ENCODE measurements around the gene PAPOLG.

DNA sequence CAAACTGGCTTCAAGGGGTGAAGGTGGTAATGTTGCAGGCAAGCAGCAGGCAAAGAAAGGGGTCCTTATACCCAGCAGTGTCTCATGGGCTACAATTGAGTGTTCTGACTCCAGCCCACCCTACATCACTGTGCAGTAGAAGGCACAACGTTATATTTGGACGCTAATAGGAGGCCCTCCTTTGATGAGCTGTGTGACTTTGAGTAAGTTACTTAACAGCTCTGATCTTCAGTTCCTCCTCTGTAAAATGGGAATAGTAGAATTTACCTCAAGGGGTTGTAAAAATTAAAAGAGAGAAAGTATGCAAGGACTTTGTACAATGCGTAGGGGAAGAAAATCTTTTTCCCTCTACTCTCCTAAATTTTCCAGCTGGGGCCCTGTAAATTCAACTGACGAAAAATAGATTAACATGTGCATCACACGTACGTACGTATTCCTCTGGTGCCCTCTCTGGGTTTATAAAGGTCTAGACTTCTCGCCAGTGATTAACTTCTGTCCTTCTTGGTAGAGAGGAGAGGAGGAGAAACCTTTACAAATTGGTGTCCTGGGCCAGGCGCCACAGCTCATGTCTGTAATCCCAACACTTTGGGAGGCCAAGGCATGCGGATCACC is 67.7 kb downstream of the PAPOLG start:
- TF ChIP-seq, protein P1, sequence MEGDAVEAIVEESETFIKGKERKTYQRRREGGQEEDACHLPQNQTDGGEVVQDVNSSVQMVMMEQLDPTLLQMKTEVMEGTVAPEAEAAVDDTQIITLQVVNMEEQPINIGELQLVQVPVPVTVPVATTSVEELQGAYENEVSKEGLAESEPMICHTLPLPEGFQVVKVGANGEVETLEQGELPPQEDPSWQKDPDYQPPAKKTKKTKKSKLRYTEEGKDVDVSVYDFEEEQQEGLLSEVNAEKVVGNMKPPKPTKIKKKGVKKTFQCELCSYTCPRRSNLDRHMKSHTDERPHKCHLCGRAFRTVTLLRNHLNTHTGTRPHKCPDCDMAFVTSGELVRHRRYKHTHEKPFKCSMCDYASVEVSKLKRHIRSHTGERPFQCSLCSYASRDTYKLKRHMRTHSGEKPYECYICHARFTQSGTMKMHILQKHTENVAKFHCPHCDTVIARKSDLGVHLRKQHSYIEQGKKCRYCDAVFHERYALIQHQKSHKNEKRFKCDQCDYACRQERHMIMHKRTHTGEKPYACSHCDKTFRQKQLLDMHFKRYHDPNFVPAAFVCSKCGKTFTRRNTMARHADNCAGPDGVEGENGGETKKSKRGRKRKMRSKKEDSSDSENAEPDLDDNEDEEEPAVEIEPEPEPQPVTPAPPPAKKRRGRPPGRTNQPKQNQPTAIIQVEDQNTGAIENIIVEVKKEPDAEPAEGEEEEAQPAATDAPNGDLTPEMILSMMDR (IDR thresholded peaks at IDR 0.05; ENCODE audit: insufficient read depth, low read depth, low read length) = no peak
- TF ChIP-seq EZH2 (IDR thresholded peaks at IDR 0.05; ENCODE audit: insufficient read depth, low read length) = no peak

All from astrocyte (in vitro differentiated cells and primary cell).